Measurements from ENCODE around the gene ARAP1.

GRCh38 chr11:72711141-72711540 is 41.1 kb downstream of the ARAP1 start:
- TF ChIP-seq CTCF (IDR thresholded peaks at IDR 0.05): no peak
- no peak for TF ChIP-seq POLR2A (IDR thresholded peaks at IDR 0.05)
